HEK293T (cell line): ENCODE data around the gene IMP3.
A peak's percentile ranks its signal among the peaks of the same experiment; 100 is the strongest.
"Not testable (repeated sequence)": the region's sequence is repeated elsewhere in the genome, so short reads cannot be mapped to it uniquely, and the experiment has no call there.

Source experiments
- CTCF ChIA-PET: fragments of 350-600 bp; formaldehyde crosslinking; extraction: SDS; loops from one replicate; lab custom pipeline; 2021; ENCODE audit warnings: antibody characterized with exemption, inconsistent platforms; lab: Yijun Ruan, JAX
- POLR2A ChIA-PET: fragments of 350-600 bp; formaldehyde crosslinking; extraction: SDS; loops from one replicate; lab custom pipeline; 2020; ENCODE audit warnings: antibody characterized with exemption, inconsistent platforms; lab: Yijun Ruan, JAX
- DNase-seq: peaks from one replicate; pipeline ENCODE4 v3.0.0; 2012; ENCODE audit warnings: mixed read lengths; ENCODE audit errors: extremely low spot score
- ARNT ChIP-seq: fragments of 450-650 bp; IDR thresholded peaks from 2 replicates; pipeline ENCODE4 v1.6.1; 2017; ENCODE audit warnings: mild to moderate bottlenecking
- BHLHE40 ChIP-seq: fragments of 450-650 bp; IDR thresholded peaks from 2 replicates; pipeline ENCODE4 v1.6.1; 2016; ENCODE audit warnings: mild to moderate bottlenecking, moderate library complexity, borderline replicate concordance
- CTBP1 ChIP-seq: fragments of 450-650 bp; IDR thresholded peaks from 2 replicates; pipeline ENCODE4 v1.6.1; 2016; ENCODE audit warnings: borderline replicate concordance
- ELF4 ChIP-seq: fragments of 450-650 bp; IDR thresholded peaks from 2 replicates; pipeline ENCODE4 v1.6.1; 2017; ENCODE audit warnings: antibody characterized with exemption
- FOXA1 ChIP-seq: fragments of 450-650 bp; IDR thresholded peaks from 2 replicates; pipeline ENCODE4 v1.6.1; 2016; ENCODE audit warnings: mild to moderate bottlenecking
- FOXK2 ChIP-seq: fragments of 450-650 bp; IDR thresholded peaks from 2 replicates; pipeline ENCODE4 v1.6.1; 2016; ENCODE audit warnings: mild to moderate bottlenecking
- FOXM1 ChIP-seq: fragments of 450-650 bp; IDR thresholded peaks from 2 replicates; pipeline ENCODE4 v1.6.1; 2017; ENCODE audit warnings: mild to moderate bottlenecking, borderline replicate concordance
- HDGF ChIP-seq: fragments of 450-650 bp; IDR thresholded peaks from 2 replicates; pipeline ENCODE4 v1.6.1; 2017; ENCODE audit warnings: antibody characterized with exemption, borderline replicate concordance
- L3MBTL2 ChIP-seq: fragments of 450-650 bp; conservative IDR thresholded peaks from 2 replicates; pipeline ENCODE4 v1.6.1; 2016; ENCODE audit warnings: mild to moderate bottlenecking
- LEF1 ChIP-seq: fragments of 450-650 bp; IDR thresholded peaks from 2 replicates; pipeline ENCODE4 v1.6.1; 2017; ENCODE audit warnings: mild to moderate bottlenecking, borderline replicate concordance
- NFRKB ChIP-seq: fragments of 450-650 bp; IDR thresholded peaks from 2 replicates; pipeline ENCODE4 v1.6.1; 2016; ENCODE audit warnings: mild to moderate bottlenecking, moderate library complexity
- PKNOX1 ChIP-seq: fragments of 450-650 bp; IDR thresholded peaks from 2 replicates; pipeline ENCODE4 v1.6.1; 2016
- SP1 ChIP-seq: fragments of 450-650 bp; IDR thresholded peaks from 2 replicates; pipeline ENCODE4 v1.6.1; 2017
- SUZ12 ChIP-seq: fragments of 450-650 bp; IDR thresholded peaks from 2 replicates; pipeline ENCODE4 v1.6.1; 2016; ENCODE audit warnings: mild to moderate bottlenecking
- TARDBP ChIP-seq: fragments of 450-650 bp; IDR thresholded peaks from 2 replicates; pipeline ENCODE4 v1.6.1; 2016
- ZNF384 ChIP-seq: fragments of 450-650 bp; IDR thresholded peaks from 2 replicates; pipeline ENCODE4 v1.6.1; 2016

The IMP3 gene

GRCh38 chr15:75685195-75685594, 45.2 kb upstream of the IMP3 start:
- TF ChIP-seq ARNT (no peak), NFRKB (no peak), LEF1 (no peak), ELF4 (no peak), CTBP1 (no peak), SUZ12 (no peak)
- POLR2A ChIA-PET, result interaction anchor here (1.0 to 4.2 kb wide), 2 partner anchors 45 to 317 kb away, joined by 3 to 14 read pairs; partner anchors contain the start of gene IMP3
- CTCF ChIA-PET, result interaction anchor here (1.5 to 1.6 kb wide), 2 partner anchors 9 to 12 kb away, joined by 4 to 5 read pairs; no protein-coding TSS in a partner anchor
- DNase-seq, result no peak

GRCh38 chr15:75684648-75685047, 44.6 kb upstream of the IMP3 start:
- ChIA-PET CTCF (interaction anchor here (1.1 to 1.7 kb wide), 3 partner anchors 11 to 46 kb away, joined by 3 to 5 read pairs (median 4); no protein-coding TSS in a partner anchor), POLR2A (interaction anchor here (4.2 kb wide), 1 partner anchor 45 kb away, joined by 14 read pairs; the partner anchor contains the start of gene IMP3)
- TF ChIP-seq BHLHE40, result no peak
- no peak for TF ChIP-seq FOXK2
- no peak for TF ChIP-seq ARNT
- TF ChIP-seq ZNF384, result no peak
- no peak for TF ChIP-seq NFRKB
- TF ChIP-seq FOXM1, result no peak
- TF ChIP-seq ELF4, result no peak
- TF ChIP-seq FOXA1, result no peak
- no peak for TF ChIP-seq LEF1
- TF ChIP-seq HDGF, result no peak
- TF ChIP-seq SUZ12, result no peak
- no peak for TF ChIP-seq CTBP1
- TF ChIP-seq TARDBP, result no peak
- TF ChIP-seq PKNOX1, result no peak
- no peak for TF ChIP-seq L3MBTL2
- no peak for TF ChIP-seq SP1
- DNase-seq, result no peak

- ChIA-PET POLR2A (interaction anchor here (4.2 kb wide), 1 partner anchor 44 kb away, joined by 14 read pairs; the partner anchor contains the start of gene IMP3), CTCF (interaction anchor here (0.9 to 1.7 kb wide), 3 partner anchors 40 to 316 kb away, joined by 3 to 5 read pairs (median 3); partner anchors contain the start of gene MAN2C1)
- DNase-seq, result peak; percentile 86
Measured at GRCh38 chr15:75683646-75684312, 43.8 kb upstream of the IMP3 start.

GRCh38 chr15:75682181-75683135, 42.4 kb upstream of the IMP3 start:
- CTCF ChIA-PET, result interaction anchor here (0.6 to 2.1 kb wide), 6 partner anchors 12 to 314 kb away, joined by 3 to 10 read pairs (median 3); partner anchors contain the start of gene MAN2C1
- TF ChIP-seq TARDBP (no peak), FOXA1 (no peak), NFRKB (no peak), SUZ12 (no peak), SP1 (no peak), ARNT (no peak), HDGF (no peak), CTBP1 (no peak), FOXM1 (no peak), L3MBTL2 (no peak), ELF4 (no peak)
- POLR2A ChIA-PET, result interaction anchor here (1.0 to 4.2 kb wide), 3 partner anchors 35 to 314 kb away, joined by 3 to 14 read pairs (median 12); partner anchors contain the start of genes IMP3, MAN2C1 and SNX33

GRCh38 chr15:75680007-75680789, 40.2 kb upstream of the IMP3 start:
- POLR2A ChIA-PET, result interaction anchor here (1.2 to 2.5 kb wide), 2 partner anchors 40 to 312 kb away, joined by 5 to 12 read pairs; partner anchors contain the start of genes IMP3 and MAN2C1

More at GRCh38 chr15:75682181-75683135, 42.4 kb upstream of the IMP3 start:
- DNase-seq, result no peak

GRCh38 chr15:75678324-75678690, 38.3 kb upstream of the IMP3 start:
- ChIA-PET CTCF (interaction anchor here (1.1 kb wide), 1 partner anchor 40 kb away, joined by 3 read pairs; no protein-coding TSS in a partner anchor), POLR2A (interaction anchor here (0.7 to 1.5 kb wide), 5 partner anchors 9 to 222 kb away, joined by 3 to 4 read pairs (median 3); partner anchors contain the start of gene IMP3)
- not testable (repeated sequence) for DNase-seq

More at GRCh38 chr15:75680007-75680789, 40.2 kb upstream of the IMP3 start:
- CTCF ChIA-PET, result interaction anchor here (0.6 to 2.1 kb wide), 3 partner anchors 14 to 312 kb away, joined by 5 to 10 read pairs (median 5); partner anchors contain the start of gene MAN2C1
- no peak for DNase-seq
- TF ChIP-seq BHLHE40 (no peak), PKNOX1 (no peak), LEF1 (no peak), SP1 (no peak), ARNT (no peak), CTBP1 (no peak), ELF4 (no peak), SUZ12 (no peak), NFRKB (no peak), FOXM1 (no peak), ZNF384 (no peak), FOXK2 (no peak)
